Panc1 (cell line): ENCODE data around the gene SLCO1B3. TPM values are rescaled to one million over a fixed set of nuclear protein-coding genes. Genes with fewer than 3 reads are reported as not detected.

Experiments used
- ATAC-seq: fragments of 200-7000 bp; cut with Tn5 transposase; 2 replicates; pipeline ENCODE4 v1.9.1; 2020; ENCODE audit warnings: mild to moderate bottlenecking, moderate library complexity
- BruUV-seq: library from RNA; stranded (reverse); fragments of 400-500 nt; replicated peaks from 2 replicates; lab custom pipeline; 2021; lab: Mats Ljungman, UMichigan
- CTCF ChIA-PET: fragments of 300-600 bp; sonication (Branson Sonifier 250); formaldehyde crosslinking; loops from one replicate; lab custom pipeline; 2022; ENCODE audit warnings: antibody characterized with exemption; lab: Charles Lee
- POLR2A ChIA-PET: fragments of 300-600 bp; sonication (Branson Sonifier 250); formaldehyde crosslinking; loops from one replicate; lab custom pipeline; 2022; ENCODE audit warnings: antibody characterized with exemption; lab: Charles Lee
- DNase-seq: peaks from one replicate; pipeline ENCODE4 v3.0.0-alpha.2; 2010; ENCODE audit warnings: low read depth, low spot score
- H3K27ac ChIP-seq: 2 replicates; pipeline ENCODE4 v1.5.1; 2011; ENCODE audit warnings: mild to moderate bottlenecking, low read length, inconsistent platforms
- H3K27me3 ChIP-seq: fragments of 200-500 bp; sonication (Bioruptor generic); 2 replicates; pipeline ENCODE4 v1.6.0; 2014; ENCODE audit warnings: low read length, inconsistent platforms; ENCODE audit not compliant: control insufficient read depth, insufficient read depth
- H3K36me3 ChIP-seq: fragments of 200-500 bp; sonication (Bioruptor generic); 2 replicates; pipeline ENCODE4 v1.5.1; 2014; ENCODE audit warnings: inconsistent platforms, mild to moderate bottlenecking, low read length, moderate library complexity; ENCODE audit not compliant: control insufficient read depth, insufficient read depth
- H3K4me1 ChIP-seq: 2 replicates; pipeline ENCODE4 v1.5.1; 2011; ENCODE audit warnings: inconsistent platforms, mild to moderate bottlenecking, low read length, moderate library complexity; ENCODE audit not compliant: control insufficient read depth, insufficient read depth
- H3K4me3 ChIP-seq, 2 experiments: 2 replicates each; pipeline ENCODE4 v1.5.1; 2011 to 2012; ENCODE audit warnings: low read depth in 2 of 2, low read length in 2 of 2, mild to moderate bottlenecking in 2 of 2, inconsistent platforms in 1 of 2, moderate library complexity in 1 of 2
- H3K9me3 ChIP-seq: fragments of 200-500 bp; sonication (Bioruptor generic); 2 replicates; pipeline ENCODE4 v1.5.1; 2014; ENCODE audit warnings: low read depth, mild to moderate bottlenecking, inconsistent platforms, low read length, moderate library complexity; ENCODE audit not compliant: control insufficient read depth, insufficient read depth
- CTCF ChIP-seq: fragments of 450-650 bp; IDR thresholded peaks from 2 replicates; pipeline ENCODE4 v1.5.1; 2017; ENCODE audit warnings: mild to moderate bottlenecking
- POLR2AphosphoS5 ChIP-seq: IDR thresholded peaks from 2 replicates; pipeline ENCODE4 v1.6.1; 2012; ENCODE audit warnings: mild to moderate bottlenecking, low read depth, low read length, moderate library complexity
- SIN3A ChIP-seq: IDR thresholded peaks from 2 replicates; pipeline ENCODE4 v1.6.1; 2012; ENCODE audit warnings: low read depth, mild to moderate bottlenecking, low read length, moderate library complexity, borderline replicate concordance; ENCODE audit not compliant: insufficient read depth
- TCF7L2 ChIP-seq: IDR thresholded peaks from 2 replicates; pipeline ENCODE4 v1.6.1; 2011; ENCODE audit warnings: mild to moderate bottlenecking, low read depth, low read length, inconsistent platforms
- in situ Hi-C: cut with HindIII; loops from 2 replicates; pipeline ENCODE4 v1.10.0; 2016; ENCODE audit warnings: low sequenced_read_pairs, low pct_unique_long_range_greater_than_20kb
- intact Hi-C: fragments of 100-400 bp; cut with micrococcal nuclease; formaldehyde crosslinking; loops from one replicate; pipeline ENCODE4 v1.10.0; 2022; ENCODE audit not compliant: unreplicated experiment
- total RNA-seq: library from RNA; stranded (reverse); gene quantifications from one replicate; pipeline ENCODE4 v1.2.1, GENCODE V29; 2021; ENCODE audit not compliant: unreplicated experiment
- TF ChIP-seq, protein P1 (sequence below), 2 experiments: IDR thresholded peaks; 2 replicates each; pipeline ENCODE4 v1.6.1; 2011 to 2012; ENCODE audit warnings: low read depth in 2 of 2, control low read depth in 1 of 2, low read length in 1 of 2, mild to moderate bottlenecking in 1 of 2, moderate library complexity in 1 of 2; ENCODE audit not compliant: insufficient read depth in 1 of 2

SLCO1B3 gene
- total RNA-seq, 1 experiment from 2014 or later, result 0.85 TPM

DNA sequence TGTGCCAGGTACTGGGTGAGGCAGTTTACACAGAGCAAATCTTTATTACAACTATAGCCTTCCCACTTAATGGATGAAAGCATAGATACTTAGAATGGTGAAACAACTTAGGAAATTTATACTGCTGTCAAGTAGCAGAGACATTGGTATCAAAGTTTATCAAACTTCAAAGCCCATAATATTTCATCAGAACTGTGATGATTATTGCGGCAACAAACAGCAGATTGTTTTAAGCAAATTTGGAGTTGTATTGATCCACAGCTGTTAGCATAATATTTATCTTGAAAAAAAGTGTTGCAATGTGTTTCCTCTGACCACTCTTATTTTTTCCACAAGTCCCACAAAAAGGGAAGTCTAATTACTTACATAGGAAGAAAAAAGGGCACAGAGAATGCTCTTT is 2.0 kb upstream of the SLCO1B3 start:
- Histone ChIP-seq H3K27me3 (no peaks in the 10 kb centered on the region), H3K36me3 (no peaks in the 10 kb centered on the region), H3K4me1 (no peaks in the 10 kb centered on the region), H3K9me3 (no peaks in the 10 kb centered on the region), H3K27ac (no peak overlapping the region), H3K4me3 (no peak overlapping the region)
- no peak for DNase-seq
- intact Hi-C loops, result no loop called here
- BruUV-seq, result no TSS peak
- POLR2A ChIA-PET, result no interaction called here
- no peak for ATAC-seq
- TF ChIP-seq, protein P1, sequence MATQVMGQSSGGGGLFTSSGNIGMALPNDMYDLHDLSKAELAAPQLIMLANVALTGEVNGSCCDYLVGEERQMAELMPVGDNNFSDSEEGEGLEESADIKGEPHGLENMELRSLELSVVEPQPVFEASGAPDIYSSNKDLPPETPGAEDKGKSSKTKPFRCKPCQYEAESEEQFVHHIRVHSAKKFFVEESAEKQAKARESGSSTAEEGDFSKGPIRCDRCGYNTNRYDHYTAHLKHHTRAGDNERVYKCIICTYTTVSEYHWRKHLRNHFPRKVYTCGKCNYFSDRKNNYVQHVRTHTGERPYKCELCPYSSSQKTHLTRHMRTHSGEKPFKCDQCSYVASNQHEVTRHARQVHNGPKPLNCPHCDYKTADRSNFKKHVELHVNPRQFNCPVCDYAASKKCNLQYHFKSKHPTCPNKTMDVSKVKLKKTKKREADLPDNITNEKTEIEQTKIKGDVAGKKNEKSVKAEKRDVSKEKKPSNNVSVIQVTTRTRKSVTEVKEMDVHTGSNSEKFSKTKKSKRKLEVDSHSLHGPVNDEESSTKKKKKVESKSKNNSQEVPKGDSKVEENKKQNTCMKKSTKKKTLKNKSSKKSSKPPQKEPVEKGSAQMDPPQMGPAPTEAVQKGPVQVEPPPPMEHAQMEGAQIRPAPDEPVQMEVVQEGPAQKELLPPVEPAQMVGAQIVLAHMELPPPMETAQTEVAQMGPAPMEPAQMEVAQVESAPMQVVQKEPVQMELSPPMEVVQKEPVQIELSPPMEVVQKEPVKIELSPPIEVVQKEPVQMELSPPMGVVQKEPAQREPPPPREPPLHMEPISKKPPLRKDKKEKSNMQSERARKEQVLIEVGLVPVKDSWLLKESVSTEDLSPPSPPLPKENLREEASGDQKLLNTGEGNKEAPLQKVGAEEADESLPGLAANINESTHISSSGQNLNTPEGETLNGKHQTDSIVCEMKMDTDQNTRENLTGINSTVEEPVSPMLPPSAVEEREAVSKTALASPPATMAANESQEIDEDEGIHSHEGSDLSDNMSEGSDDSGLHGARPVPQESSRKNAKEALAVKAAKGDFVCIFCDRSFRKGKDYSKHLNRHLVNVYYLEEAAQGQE (IDR thresholded peaks at IDR 0.05; ENCODE audit: insufficient read depth in 1 of 2, low read depth in 2 of 2, low read length in 1 of 2), result no peak
- no peak for TF ChIP-seq TCF7L2
- TF ChIP-seq POLR2AphosphoS5, result no peak
- TF ChIP-seq SIN3A, result no peak
- TF ChIP-seq CTCF, result no peak
- in situ Hi-C loops, result no loop called here
- CTCF ChIA-PET, result no interaction called here

DNA sequence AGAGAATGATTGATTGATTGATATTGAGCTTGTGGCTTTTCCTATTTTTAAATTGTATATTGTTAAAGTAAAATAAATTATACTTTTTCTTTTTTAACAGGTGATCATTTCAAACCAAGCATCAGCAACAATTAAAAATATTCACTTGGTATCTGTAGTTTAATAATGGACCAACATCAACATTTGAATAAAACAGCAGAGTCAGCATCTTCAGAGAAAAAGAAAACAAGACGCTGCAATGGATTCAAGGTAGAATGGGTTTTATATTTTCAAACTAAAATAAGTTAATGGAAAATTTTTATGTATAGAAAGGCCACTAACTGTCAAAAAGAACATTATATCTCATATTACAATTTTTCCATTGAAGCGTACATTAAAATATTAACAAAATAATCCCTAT is 5.1 kb downstream of the SLCO1B3 start:
- Histone ChIP-seq H3K9me3 (no peaks in the 10 kb centered on the region), H3K27me3 (no peaks in the 10 kb centered on the region), H3K4me3 (no peak overlapping the region), H3K36me3 (no peaks in the 10 kb centered on the region), H3K27ac (no peak overlapping the region), H3K4me1 (no peaks in the 10 kb centered on the region)
- DNase-seq (no peak), ATAC-seq (no peak)
- in situ Hi-C loops (no loop called here), intact Hi-C loops (no loop called here)
- ChIA-PET CTCF (no interaction called here), POLR2A (no interaction called here)
- BruUV-seq, result no TSS peak
- no peak for TF ChIP-seq SIN3A
- TF ChIP-seq POLR2AphosphoS5, result no peak
- TF ChIP-seq TCF7L2, result no peak
- TF ChIP-seq, protein P1 (IDR thresholded peaks at IDR 0.05; ENCODE audit: insufficient read depth in 1 of 2, low read depth in 2 of 2, low read length in 1 of 2), result no peak
- no peak for TF ChIP-seq CTCF
